Kidney epithelial cell (primary cell): ENCODE results near the gene SBK3. TPM values are rescaled to one million over a fixed set of nuclear protein-coding genes. Genes with fewer than 3 reads are reported as not detected.

ENCODE experiments used
- DNase-seq: peaks from one replicate; pipeline ENCODE4 v3.0.0-alpha.2; 2010; ENCODE audit warnings: low read depth
- H3K27me3 ChIP-seq: 2 replicates; pipeline ENCODE4 v1.6.0; 2011; ENCODE audit warnings: low read length; ENCODE audit not compliant: control insufficient read depth, insufficient read depth
- H3K36me3 ChIP-seq: 2 replicates; pipeline ENCODE4 v1.5.1; 2011; ENCODE audit warnings: low read length; ENCODE audit not compliant: control insufficient read depth, insufficient read depth
- H3K4me3 ChIP-seq: 2 replicates; pipeline ENCODE4 v1.5.1; 2011; ENCODE audit warnings: low read depth, mild to moderate bottlenecking, control low read depth, low read length
- total RNA-seq: library from RNA; depleted of rRNA; stranded (reverse); fragments of >200 nt; gene quantifications from 2 replicates; pipeline ENCODE4 v1.2.3, GENCODE V29; 2015
- TF ChIP-seq, protein P1 (sequence below): IDR thresholded peaks from 2 replicates; pipeline ENCODE4 v1.5.1; 2011; ENCODE audit warnings: mild to moderate bottlenecking, moderate library complexity, low read length, control low read depth, inconsistent platforms; ENCODE audit not compliant: insufficient read depth, poor library complexity, severe bottlenecking

The SBK3 gene
- total RNA-seq, 1 donor from 2014 or later: 0.33 TPM

DNA sequence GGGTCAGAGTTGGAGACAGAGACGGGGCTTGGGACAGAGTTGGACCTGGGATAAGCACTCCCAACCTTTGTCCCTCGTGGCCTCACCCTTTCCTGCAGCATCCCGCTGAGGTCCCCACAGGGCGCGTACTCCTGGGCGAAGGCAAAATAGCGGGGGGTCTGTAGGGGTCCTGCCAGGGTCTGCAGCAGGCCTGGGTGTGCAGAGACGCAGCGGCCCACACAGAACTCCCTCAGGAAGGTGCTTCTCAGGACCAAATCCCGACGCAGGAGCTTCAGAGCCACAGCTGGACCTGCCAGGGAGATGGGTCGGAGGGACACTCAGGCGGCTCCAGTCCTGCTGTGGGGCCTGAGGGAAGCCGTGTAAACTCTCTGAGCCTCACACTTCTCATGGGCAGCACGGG lies 1.3 kb downstream of the SBK3 start:
- no peak for DNase-seq
- TF ChIP-seq, protein P1, sequence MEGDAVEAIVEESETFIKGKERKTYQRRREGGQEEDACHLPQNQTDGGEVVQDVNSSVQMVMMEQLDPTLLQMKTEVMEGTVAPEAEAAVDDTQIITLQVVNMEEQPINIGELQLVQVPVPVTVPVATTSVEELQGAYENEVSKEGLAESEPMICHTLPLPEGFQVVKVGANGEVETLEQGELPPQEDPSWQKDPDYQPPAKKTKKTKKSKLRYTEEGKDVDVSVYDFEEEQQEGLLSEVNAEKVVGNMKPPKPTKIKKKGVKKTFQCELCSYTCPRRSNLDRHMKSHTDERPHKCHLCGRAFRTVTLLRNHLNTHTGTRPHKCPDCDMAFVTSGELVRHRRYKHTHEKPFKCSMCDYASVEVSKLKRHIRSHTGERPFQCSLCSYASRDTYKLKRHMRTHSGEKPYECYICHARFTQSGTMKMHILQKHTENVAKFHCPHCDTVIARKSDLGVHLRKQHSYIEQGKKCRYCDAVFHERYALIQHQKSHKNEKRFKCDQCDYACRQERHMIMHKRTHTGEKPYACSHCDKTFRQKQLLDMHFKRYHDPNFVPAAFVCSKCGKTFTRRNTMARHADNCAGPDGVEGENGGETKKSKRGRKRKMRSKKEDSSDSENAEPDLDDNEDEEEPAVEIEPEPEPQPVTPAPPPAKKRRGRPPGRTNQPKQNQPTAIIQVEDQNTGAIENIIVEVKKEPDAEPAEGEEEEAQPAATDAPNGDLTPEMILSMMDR: no peak

GRCh38 chr19:55543567-55543966 lies 1.8 kb downstream of the SBK3 start:
- DNase-seq: no peak
- peaks cover 3% of the 10 kb centered on the region for H3K27me3 ChIP-seq
- TF ChIP-seq, protein P1: no peak
- no peaks in the 10 kb centered on the region for H3K36me3 ChIP-seq
- H3K4me3 ChIP-seq: no peak overlapping the region

More for the DNA sequence above, 1.3 kb downstream of the SBK3 start:
- Histone ChIP-seq H3K27me3 (peaks cover 3% of the 10 kb centered on the region), H3K4me3 (no peak overlapping the region), H3K36me3 (no peaks in the 10 kb centered on the region)

DNA sequence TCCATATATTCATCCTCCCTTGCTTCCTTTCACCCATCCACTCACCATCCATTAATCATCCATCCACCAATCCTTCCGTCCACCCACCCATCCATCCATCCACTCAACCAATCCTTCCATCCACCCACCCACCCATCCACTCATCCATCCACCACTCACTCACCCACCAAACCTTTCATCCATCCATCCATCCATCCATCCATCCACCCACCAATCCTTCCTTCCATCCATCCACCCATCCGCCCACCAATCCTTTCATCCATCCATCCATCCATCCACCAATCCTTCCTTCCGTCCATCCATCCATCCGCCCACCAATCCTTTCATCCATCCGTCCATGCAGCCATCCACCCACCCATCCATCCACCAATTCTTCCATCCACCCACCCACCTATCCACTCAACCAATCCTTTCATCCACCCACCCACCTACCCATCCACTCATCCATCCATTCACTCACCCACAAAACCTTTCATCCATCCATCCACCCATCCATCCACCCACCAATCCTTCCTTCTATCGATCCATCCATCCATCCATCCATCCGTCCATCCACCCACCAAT lies 3.0 kb downstream of the SBK3 start:
- no peak for DNase-seq
- H3K27me3 ChIP-seq: peaks cover 3% of the 10 kb centered on the region
- TF ChIP-seq, protein P1: no peak

GRCh38 chr19:55541091-55541490 lies 4.3 kb downstream of the SBK3 start:
- DNase-seq: no peak
- TF ChIP-seq, protein P1: no peak
- Histone ChIP-seq H3K36me3 (no peaks in the 10 kb centered on the region), H3K4me3 (no peak overlapping the region), H3K27me3 (peaks cover 3% of the 10 kb centered on the region)

More for the DNA sequence above, 3.0 kb downstream of the SBK3 start:
- Histone ChIP-seq H3K36me3 (no peaks in the 10 kb centered on the region), H3K4me3 (no peak overlapping the region)

GRCh38 chr19:55540619-55541018 lies 4.7 kb downstream of the SBK3 start:
- Histone ChIP-seq H3K36me3 (no peaks in the 10 kb centered on the region), H3K27me3 (peaks cover 3% of the 10 kb centered on the region), H3K4me3 (no peak overlapping the region)
- TF ChIP-seq, protein P1: no peak
- no peak for DNase-seq
